Measurements from ENCODE around the gene HSD17B13.

Gene HSD17B13

GRCh38 chr4:87322754-87323153 lies at the start of gene HSD17B13:
TSS of gene HSD17B13 (minus strand) at chr4:87322882. CDS start at chr4:87322841, 41 bp downstream.
- DNase-seq (ENCODE audit: low spot score) = no peak

- DNase-seq (ENCODE audit: low spot score) = no peak
These were observed 47.4 kb upstream of the HSD17B13 start for GRCh38 chr4:87370068-87370467.

GRCh38 chr4:87366521-87367162 lies 44.0 kb upstream of the HSD17B13 start:
- no peak for DNase-seq (ENCODE audit: low spot score)

GRCh38 chr4:87365348-87365747 lies 42.7 kb upstream of the HSD17B13 start:
- no peak for DNase-seq (ENCODE audit: low spot score)

GRCh38 chr4:87363552-87363951 lies 40.9 kb upstream of the HSD17B13 start:
- no peak for DNase-seq (ENCODE audit: low spot score)

GRCh38 chr4:87360338-87360935 lies 37.8 kb upstream of the HSD17B13 start:
- DNase-seq (ENCODE audit: low spot score) = no peak

- DNase-seq (ENCODE audit: low spot score) = no peak
These were observed 36.6 kb upstream of the HSD17B13 start for GRCh38 chr4:87359258-87359657.

- no peak for DNase-seq (ENCODE audit: low spot score)
These were observed 34.3 kb upstream of the HSD17B13 start for GRCh38 chr4:87356832-87357526.

GRCh38 chr4:87354168-87355102 lies 31.8 kb upstream of the HSD17B13 start:
- no peak for DNase-seq (ENCODE audit: low spot score)

- DNase-seq (ENCODE audit: low spot score) = no peak
These were observed 30.9 kb upstream of the HSD17B13 start for GRCh38 chr4:87353592-87353991.

- no peak for DNase-seq (ENCODE audit: low spot score)
These were observed 22.5 kb upstream of the HSD17B13 start for GRCh38 chr4:87345139-87345538.

GRCh38 chr4:87342872-87343271 lies 20.2 kb upstream of the HSD17B13 start:
- no peak for DNase-seq (ENCODE audit: low spot score)

GRCh38 chr4:87341954-87342635 lies 19.4 kb upstream of the HSD17B13 start:
- DNase-seq (ENCODE audit: low spot score) = peak; percentile 6

- DNase-seq (ENCODE audit: low spot score) = no peak
These were observed 16.8 kb upstream of the HSD17B13 start for GRCh38 chr4:87339440-87339839.

GRCh38 chr4:87337361-87337760 lies 14.7 kb upstream of the HSD17B13 start:
- no peak for DNase-seq (ENCODE audit: low spot score)

GRCh38 chr4:87333267-87333666 lies 10.6 kb upstream of the HSD17B13 start:
- no peak for DNase-seq (ENCODE audit: low spot score)

GRCh38 chr4:87330761-87331160 lies 8.1 kb upstream of the HSD17B13 start:
- DNase-seq (ENCODE audit: low spot score) = no peak

GRCh38 chr4:87327136-87327535 lies 4.5 kb upstream of the HSD17B13 start:
- no peak for DNase-seq (ENCODE audit: low spot score)

GRCh38 chr4:87326460-87326859 lies 3.8 kb upstream of the HSD17B13 start:
- DNase-seq (ENCODE audit: low spot score) = no peak

- no peak for DNase-seq (ENCODE audit: low spot score)
These were observed 794 bp downstream of the HSD17B13 start for GRCh38 chr4:87321888-87322287.

- no peak for DNase-seq (ENCODE audit: low spot score)
These were observed 5.2 kb downstream of the HSD17B13 start for GRCh38 chr4:87317527-87317926.

- no peak for DNase-seq (ENCODE audit: low spot score)
These were observed 5.7 kb downstream of the HSD17B13 start for GRCh38 chr4:87316961-87317360.

Measured in LoVo (cell line).